GM10266 (cell line): ENCODE data around the gene ELOVL2.
"Not testable (repeated sequence)": the region's sequence is repeated elsewhere in the genome, so short reads cannot be mapped to it uniquely, and the experiment has no call there.

ENCODE experiments used
- DNase-seq: peaks from one replicate; pipeline ENCODE4 v3.0.0; 2012; ENCODE audit errors: extremely low spot score
- CTCF ChIP-seq: IDR thresholded peaks from 2 replicates; pipeline ENCODE4 v1.5.1; 2012; ENCODE audit warnings: mild to moderate bottlenecking, low read depth; ENCODE audit not compliant: control insufficient read depth, insufficient read depth; ENCODE audit errors: missing control alignments

The ELOVL2 gene

GRCh38 chr6:11043961-11044711 is at the start of gene ELOVL2:
Gene ELOVL2, minus strand, starts transcription at chr6:11044305. Its CDS starts 75 bp downstream, at chr6:11044230.
- DNase-seq, result peak; percentile 64
- peak; percentile 65 for TF ChIP-seq CTCF

- DNase-seq, result no peak
- no peak for TF ChIP-seq CTCF
Measured at GRCh38 chr6:11093376-11093625, 49.2 kb upstream of the ELOVL2 start.

GRCh38 chr6:11092668-11093375 is 48.7 kb upstream of the ELOVL2 start:
- DNase-seq, result peak; percentile 85
- TF ChIP-seq CTCF, result no peak

- DNase-seq, result not testable (repeated sequence)
Measured at GRCh38 chr6:11091141-11091540, 47.0 kb upstream of the ELOVL2 start.

- no peak for TF ChIP-seq CTCF
- no peak for DNase-seq
Measured at GRCh38 chr6:11089695-11090094, 45.6 kb upstream of the ELOVL2 start.

- not testable (repeated sequence) for DNase-seq
Measured at GRCh38 chr6:11087141-11087812, 43.2 kb upstream of the ELOVL2 start.

GRCh38 chr6:11085758-11086435 is 41.8 kb upstream of the ELOVL2 start:
- TF ChIP-seq CTCF, result no peak

GRCh38 chr6:11083956-11084355 is 39.9 kb upstream of the ELOVL2 start:
- DNase-seq, result no peak

More at GRCh38 chr6:11085758-11086435, 41.8 kb upstream of the ELOVL2 start:
- DNase-seq, result no peak

More at GRCh38 chr6:11083956-11084355, 39.9 kb upstream of the ELOVL2 start:
- no peak for TF ChIP-seq CTCF
